H54 (cell line): ENCODE measurements around the gene TCFL5.
A peak's percentile ranks its signal among the peaks of the same experiment; 100 is the strongest.

Experiments
- DNase-seq: peaks from one replicate; pipeline ENCODE4 v3.0.0; 2011; ENCODE audit warnings: low spot score, mixed read lengths; ENCODE audit not compliant: insufficient read length
- FAIRE-seq: peaks from 3 replicates; lab custom pipeline; 2011; peaks lifted over from hg19 to GRCh38; lab: Jason Lieb, UNC
- POLR2A ChIP-seq: IDR thresholded peaks from 2 replicates; pipeline ENCODE4 v1.6.1; 2011; ENCODE audit warnings: low read depth, mild to moderate bottlenecking, low read length

The TCFL5 gene

GRCh38 chr20:62820208-62820961 lies 41.2 kb downstream of the TCFL5 start:
- no peak for FAIRE-seq
- DNase-seq, result no peak
- TF ChIP-seq POLR2A, result no peak

- DNase-seq, result peak; percentile 99
- no peak for TF ChIP-seq POLR2A
- FAIRE-seq, result peak; percentile 15
These were observed 42.0 kb downstream of the TCFL5 start for GRCh38 chr20:62819494-62820174.

GRCh38 chr20:62818592-62819493 lies 42.8 kb downstream of the TCFL5 start:
- no peak for TF ChIP-seq POLR2A
- FAIRE-seq, result no peak
- peak; percentile 98 for DNase-seq

GRCh38 chr20:62817975-62818591 lies 43.5 kb downstream of the TCFL5 start:
- no peak for TF ChIP-seq POLR2A
- DNase-seq, result no peak
- FAIRE-seq, result no peak

- DNase-seq (no peak), FAIRE-seq (no peak)
- TF ChIP-seq POLR2A, result no peak
These were observed 44.4 kb downstream of the TCFL5 start, which contains the start of gene COL9A3 for GRCh38 chr20:62816884-62817873. COL9A3 (plus strand) TSS chr20:62817050; CDS start chr20:62817065, 15 bp downstream.

DNA sequence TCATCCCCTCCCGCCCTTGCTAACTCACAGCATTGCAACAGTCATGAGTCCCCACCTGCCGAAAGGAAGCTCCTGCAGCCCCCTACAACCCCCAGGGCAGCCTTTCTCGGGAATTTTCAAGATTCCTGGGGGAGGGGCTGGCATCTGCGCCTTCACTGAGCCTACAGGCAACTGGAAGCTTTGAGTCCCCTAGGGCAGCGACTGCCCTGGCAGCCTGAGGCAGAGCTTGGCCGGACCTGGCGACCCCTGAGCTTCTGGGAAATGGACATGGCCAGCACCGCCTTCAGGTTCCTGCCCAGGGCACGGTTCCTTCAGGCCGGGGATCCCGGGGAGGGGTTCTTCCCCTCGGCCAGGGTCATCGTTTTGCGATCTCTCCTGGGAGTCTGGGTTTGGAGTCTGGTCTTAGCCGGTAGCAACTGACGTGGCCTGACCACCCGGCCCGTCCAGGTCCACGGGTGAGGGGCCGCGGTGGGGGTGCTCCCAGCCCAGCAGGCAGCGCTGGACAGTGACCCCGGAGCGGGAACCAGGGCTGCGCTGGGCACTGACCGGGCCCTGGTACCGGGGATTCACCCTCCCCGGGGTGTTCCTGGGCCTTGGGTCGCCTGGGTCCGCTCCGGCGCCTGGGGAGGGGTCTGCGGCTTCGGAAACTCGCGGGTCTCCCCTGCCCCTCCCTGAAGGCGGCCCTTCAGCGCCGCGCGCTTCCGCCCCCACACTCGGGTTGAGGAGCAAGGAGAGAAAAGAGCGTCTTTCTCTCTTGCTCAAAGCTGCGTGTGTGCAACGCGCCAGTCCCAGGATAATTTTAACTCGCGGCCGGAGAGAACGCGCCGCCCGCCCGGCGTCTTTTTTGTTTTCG lies 45.4 kb downstream of the TCFL5 start:
- DNase-seq, result no peak
- FAIRE-seq, result no peak
- TF ChIP-seq POLR2A, result no peak

GRCh38 chr20:62815066-62815991 lies 46.3 kb downstream of the TCFL5 start:
- no peak for FAIRE-seq
- peak; percentile 81 for DNase-seq
- no peak for TF ChIP-seq POLR2A

DNA sequence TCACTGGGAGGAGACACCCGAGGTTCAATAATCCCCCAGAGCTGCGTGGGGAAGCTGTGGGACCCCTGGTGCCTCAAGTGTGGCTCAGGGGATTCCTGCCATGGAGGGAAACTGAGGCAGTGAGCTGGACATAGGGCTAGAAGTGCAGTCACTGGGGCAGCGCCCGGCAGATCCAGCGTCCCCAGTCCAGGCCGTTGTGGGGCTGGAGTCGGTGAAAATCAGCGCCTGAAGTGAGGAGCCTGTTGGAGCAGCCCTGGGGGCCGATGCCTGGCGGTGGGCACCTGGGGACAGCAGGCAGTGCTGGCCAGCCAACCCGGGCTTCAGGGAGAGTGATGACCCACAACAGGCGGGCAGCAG lies 46.9 kb downstream of the TCFL5 start:
- no peak for DNase-seq
- no peak for FAIRE-seq

DNA sequence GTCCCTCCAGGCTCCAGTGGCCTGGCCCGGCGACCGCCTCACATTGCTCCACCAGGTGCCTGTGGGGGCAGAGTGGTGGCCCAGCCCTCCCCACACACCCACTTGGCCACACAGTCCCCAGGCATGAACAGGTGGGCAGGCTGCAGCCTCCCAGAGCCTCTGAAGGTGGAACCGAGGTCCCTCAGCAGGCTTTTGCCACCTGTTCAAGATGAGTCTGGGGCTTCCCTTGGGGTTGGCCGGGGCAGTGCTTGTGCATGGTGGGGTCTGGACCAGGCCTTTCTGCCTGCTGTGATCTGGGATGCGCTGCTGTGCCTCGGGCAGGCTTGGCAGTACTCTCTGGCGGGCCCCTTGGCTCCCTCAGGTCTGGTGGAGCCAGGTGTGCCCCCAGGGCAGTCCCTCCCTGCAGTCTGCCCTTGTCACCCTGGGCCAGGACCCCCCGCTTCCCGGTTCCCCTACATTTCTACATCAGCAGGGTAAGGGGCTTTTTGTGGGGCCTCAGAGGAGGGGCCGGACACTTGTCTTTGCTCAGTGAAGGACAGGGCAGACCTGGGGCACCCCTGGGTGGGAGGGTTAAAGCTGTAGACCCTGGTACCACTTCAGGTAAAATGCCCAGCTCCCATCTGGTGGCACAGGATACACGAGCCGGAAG lies 47.4 kb downstream of the TCFL5 start:
- TF ChIP-seq POLR2A, result no peak
- FAIRE-seq (no peak), DNase-seq (no peak)

More for the DNA sequence above, 46.9 kb downstream of the TCFL5 start:
- TF ChIP-seq POLR2A, result no peak

GRCh38 chr20:62813588-62813987 lies 48.0 kb downstream of the TCFL5 start:
- no peak for FAIRE-seq
- TF ChIP-seq POLR2A, result no peak
- no peak for DNase-seq
